Measurements from ENCODE around the gene FMO2. TPM values are rescaled to one million over a fixed set of nuclear protein-coding genes. Genes with fewer than 3 reads are reported as not detected.
"Not testable (repeated sequence)": the region's sequence is repeated elsewhere in the genome, so short reads cannot be mapped to it uniquely, and the experiment has no call there.

The FMO2 gene
- total RNA-seq, 1 donor from 2014 or later, result not detected

DNA sequence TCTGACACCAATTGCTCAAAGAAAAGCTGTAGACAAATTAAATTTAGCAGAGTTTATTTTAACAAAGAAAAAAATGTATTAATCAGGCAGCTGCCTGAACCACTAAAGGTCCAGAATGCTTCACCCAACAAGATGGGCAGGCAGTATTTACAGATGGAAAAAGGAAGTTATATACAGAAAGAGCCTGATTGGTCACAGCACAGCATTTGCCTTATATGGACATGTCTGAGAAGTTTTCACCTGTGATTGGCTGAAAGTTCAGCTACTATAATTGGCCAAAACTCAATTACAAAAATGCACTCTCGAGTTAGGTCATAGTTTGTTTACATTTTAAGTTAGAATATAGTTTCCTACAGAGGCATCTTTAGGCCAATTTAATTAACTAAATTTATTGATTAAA is 48.1 kb downstream of the FMO2 start:
- TF ChIP-seq, protein P1, sequence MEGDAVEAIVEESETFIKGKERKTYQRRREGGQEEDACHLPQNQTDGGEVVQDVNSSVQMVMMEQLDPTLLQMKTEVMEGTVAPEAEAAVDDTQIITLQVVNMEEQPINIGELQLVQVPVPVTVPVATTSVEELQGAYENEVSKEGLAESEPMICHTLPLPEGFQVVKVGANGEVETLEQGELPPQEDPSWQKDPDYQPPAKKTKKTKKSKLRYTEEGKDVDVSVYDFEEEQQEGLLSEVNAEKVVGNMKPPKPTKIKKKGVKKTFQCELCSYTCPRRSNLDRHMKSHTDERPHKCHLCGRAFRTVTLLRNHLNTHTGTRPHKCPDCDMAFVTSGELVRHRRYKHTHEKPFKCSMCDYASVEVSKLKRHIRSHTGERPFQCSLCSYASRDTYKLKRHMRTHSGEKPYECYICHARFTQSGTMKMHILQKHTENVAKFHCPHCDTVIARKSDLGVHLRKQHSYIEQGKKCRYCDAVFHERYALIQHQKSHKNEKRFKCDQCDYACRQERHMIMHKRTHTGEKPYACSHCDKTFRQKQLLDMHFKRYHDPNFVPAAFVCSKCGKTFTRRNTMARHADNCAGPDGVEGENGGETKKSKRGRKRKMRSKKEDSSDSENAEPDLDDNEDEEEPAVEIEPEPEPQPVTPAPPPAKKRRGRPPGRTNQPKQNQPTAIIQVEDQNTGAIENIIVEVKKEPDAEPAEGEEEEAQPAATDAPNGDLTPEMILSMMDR (IDR thresholded peaks at IDR 0.05; ENCODE audit: unreplicated experiment), result no peak
- Mint-ChIP-seq H3K36me3 (ENCODE audit: low read depth, unreplicated experiment) (no peaks in the 10 kb centered on the region), H3K4me3 (ENCODE audit: unreplicated experiment) (no peak overlapping the region), H3K27me3 (ENCODE audit: unreplicated experiment) (no peaks in the 10 kb centered on the region), H3K4me1 (ENCODE audit: unreplicated experiment) (no peaks in the 10 kb centered on the region), H3K9me3 (ENCODE audit: unreplicated experiment) (no peaks in the 10 kb centered on the region), H3K27ac (ENCODE audit: unreplicated experiment) (no peak overlapping the region)
- no peak for DNase-seq (ENCODE audit: low spot score)

DNA sequence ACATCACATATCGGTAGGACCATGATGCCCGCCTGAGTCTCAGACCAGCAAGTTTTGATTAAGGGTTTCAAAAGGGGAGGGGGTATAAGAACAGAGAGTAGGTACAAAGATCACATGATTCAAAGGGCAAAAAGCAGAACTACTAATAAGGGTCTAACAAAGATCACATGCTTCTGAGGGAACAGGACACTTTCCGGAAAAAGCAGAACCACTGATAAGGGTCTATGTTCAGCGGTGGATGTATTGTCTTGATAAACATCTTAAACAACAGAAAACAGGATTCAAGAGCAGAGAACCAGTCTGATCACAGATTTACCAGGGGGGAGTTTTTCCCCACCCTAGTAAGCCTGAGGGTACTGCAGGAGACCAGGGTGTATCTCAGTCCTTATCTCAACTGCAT is 51.1 kb downstream of the FMO2 start:
- H3K4me3 Mint-ChIP-seq (ENCODE audit: unreplicated experiment); H3K36me3 Mint-ChIP-seq (ENCODE audit: low read depth, unreplicated experiment); H3K9me3 Mint-ChIP-seq (ENCODE audit: unreplicated experiment); H3K27ac Mint-ChIP-seq (ENCODE audit: unreplicated experiment); DNase-seq (ENCODE audit: low spot score); H3K4me1 Mint-ChIP-seq (ENCODE audit: unreplicated experiment); H3K27me3 Mint-ChIP-seq (ENCODE audit: unreplicated experiment): not testable (repeated sequence)

DNA sequence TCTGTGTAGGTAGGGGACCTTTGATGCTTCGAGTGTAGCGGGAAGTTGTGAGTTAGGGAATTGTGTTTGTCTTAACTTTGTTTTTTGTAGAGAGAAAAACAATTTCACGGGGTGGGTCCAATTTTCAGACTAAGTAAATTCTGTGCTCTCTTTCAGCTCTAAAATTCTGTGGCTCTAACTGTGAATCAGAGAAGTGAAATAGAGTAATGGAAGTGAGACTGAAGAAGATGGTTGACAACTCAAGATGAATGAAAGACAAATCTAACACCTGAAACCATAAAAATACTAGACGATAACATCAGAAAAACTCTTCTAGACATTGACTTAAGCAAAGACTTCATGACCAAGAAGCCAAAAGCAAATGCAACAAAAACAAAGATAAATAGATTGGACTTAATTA is 58.8 kb downstream of the FMO2 start:
- no peak for DNase-seq (ENCODE audit: low spot score)
- no peak overlapping the region for H3K4me3 Mint-ChIP-seq (ENCODE audit: unreplicated experiment)
- TF ChIP-seq, protein P1 (IDR thresholded peaks at IDR 0.05; ENCODE audit: unreplicated experiment), result no peak
- H3K27me3 Mint-ChIP-seq (ENCODE audit: unreplicated experiment), result no peaks in the 10 kb centered on the region
- no peaks in the 10 kb centered on the region for H3K36me3 Mint-ChIP-seq (ENCODE audit: low read depth, unreplicated experiment)
- H3K27ac Mint-ChIP-seq (ENCODE audit: unreplicated experiment), result no peak overlapping the region
- H3K9me3 Mint-ChIP-seq (ENCODE audit: unreplicated experiment), result no peaks in the 10 kb centered on the region
- no peaks in the 10 kb centered on the region for H3K4me1 Mint-ChIP-seq (ENCODE audit: unreplicated experiment)

DNA sequence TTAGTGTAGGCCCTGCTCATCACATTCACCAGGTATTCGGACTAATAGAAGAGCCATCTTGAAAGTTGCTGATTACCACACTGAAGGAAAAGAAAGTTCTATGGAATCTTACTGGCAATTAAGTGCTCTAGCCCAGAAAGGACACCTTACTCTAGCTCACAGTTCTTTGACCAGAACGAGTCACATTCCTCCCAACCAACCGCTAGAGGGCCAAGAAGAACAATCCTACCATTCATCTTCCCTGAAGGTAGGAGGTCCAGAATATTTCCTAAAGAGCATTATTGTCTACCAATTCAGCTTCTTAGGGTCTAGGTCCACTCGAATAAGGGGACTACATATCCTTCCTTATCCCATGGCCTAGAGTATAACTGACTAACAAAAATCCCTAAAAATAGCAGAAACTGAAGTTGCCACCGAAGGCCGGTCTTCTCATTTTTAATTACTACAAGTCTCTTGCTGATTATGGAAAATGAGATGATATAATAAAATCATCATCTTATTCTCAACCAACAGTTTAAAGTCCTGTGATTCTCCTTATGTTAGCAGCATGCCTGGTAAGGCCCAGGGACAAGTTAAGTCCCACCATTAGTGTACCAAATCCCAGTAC is 60.5 kb downstream of the FMO2 start:
- H3K4me3 Mint-ChIP-seq (ENCODE audit: unreplicated experiment), result no peak overlapping the region
- no peaks in the 10 kb centered on the region for H3K4me1 Mint-ChIP-seq (ENCODE audit: unreplicated experiment)
- no peak overlapping the region for H3K27ac Mint-ChIP-seq (ENCODE audit: unreplicated experiment)
- TF ChIP-seq, protein P1 (IDR thresholded peaks at IDR 0.05; ENCODE audit: unreplicated experiment), result peak; percentile 74
- no peaks in the 10 kb centered on the region for H3K9me3 Mint-ChIP-seq (ENCODE audit: unreplicated experiment)
- peaks cover 1% of the 10 kb centered on the region for H3K27me3 Mint-ChIP-seq (ENCODE audit: unreplicated experiment)
- H3K36me3 Mint-ChIP-seq (ENCODE audit: low read depth, unreplicated experiment), result no peaks in the 10 kb centered on the region
- peak; percentile 42 for DNase-seq (ENCODE audit: low spot score)

DNA sequence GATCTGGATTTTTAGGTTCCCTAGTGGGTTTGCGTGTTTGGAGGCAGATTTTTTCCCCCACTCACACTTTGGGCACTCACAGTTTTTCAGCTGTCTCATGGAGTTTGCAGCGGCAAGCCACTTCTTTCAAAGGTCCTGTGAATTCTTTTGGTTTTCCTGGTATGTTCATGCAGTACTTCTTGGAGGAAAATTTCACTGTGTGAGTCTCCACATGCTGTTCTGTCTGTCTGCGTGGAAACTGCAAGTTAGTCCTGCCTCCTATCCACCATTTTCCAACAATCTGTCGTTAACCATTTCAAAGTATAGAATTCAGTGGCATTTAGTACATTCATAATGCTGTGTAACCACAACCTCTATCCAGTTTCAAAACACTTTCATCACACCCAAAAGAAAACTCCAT is 62.4 kb downstream of the FMO2 start:
- Mint-ChIP-seq H3K4me1 (ENCODE audit: unreplicated experiment) (no peaks in the 10 kb centered on the region), H3K27me3 (ENCODE audit: unreplicated experiment) (peaks cover 3% of the 10 kb centered on the region), H3K36me3 (ENCODE audit: low read depth, unreplicated experiment) (no peaks in the 10 kb centered on the region), H3K9me3 (ENCODE audit: unreplicated experiment) (no peaks in the 10 kb centered on the region), H3K4me3 (ENCODE audit: unreplicated experiment) (no peak overlapping the region), H3K27ac (ENCODE audit: unreplicated experiment) (no peak overlapping the region)
- no peak for DNase-seq (ENCODE audit: low spot score)
- TF ChIP-seq, protein P1 (IDR thresholded peaks at IDR 0.05; ENCODE audit: unreplicated experiment), result no peak

All from endothelial cell (in vitro differentiated cells).